ENCODE data around the gene CDK17. TPM values are rescaled to one million over a fixed set of nuclear protein-coding genes. Genes with fewer than 3 reads are reported as not detected.

The CDK17 gene
- total and polyA plus RNA-seq, 9 of the 15 experiments (the other 6 are each of a cell fraction or from before 2014, with no cell fraction given), result 4.8 to 39.3 (median 21.6) TPM

GRCh38 chr12:96327889-96328288 is 72.3 kb downstream of the CDK17 start:
- intact Hi-C loops (cut with micrococcal nuclease), result no loop called here
- H3K36me3 ChIP-seq (ENCODE audit: control insufficient read depth, insufficient read depth, low read length), result peaks cover 27% of the 10 kb centered on the region; the same call in 2 of the 3 replicates
- BruUV-seq (replicated peaks), result no TSS peak
- H3K4me1 ChIP-seq (replicated peaks in 1 of 2; ENCODE audit: control insufficient read depth in 2 of 2, insufficient read depth in 2 of 2, low read length in 2 of 2), result peaks cover 0 to 17% of the 10 kb centered on the region in 2 experiments; a peak in 3 of 5 replicates
- in situ Hi-C loops (cut with MboI), result no loop called here
- no peak overlapping the region for H3K27ac ChIP-seq (ENCODE audit: extremely low read depth, low read depth, low read length)
- no peak overlapping the region for H3K4me3 ChIP-seq
- TF ChIP-seq CC2D1A (IDR thresholded peaks at IDR 0.05) (no peak), MEIS2 (IDR thresholded peaks at IDR 0.05; ENCODE audit: partially characterized antibody) (peak; percentile 21)
- TF ChIP-seq, protein P1, sequence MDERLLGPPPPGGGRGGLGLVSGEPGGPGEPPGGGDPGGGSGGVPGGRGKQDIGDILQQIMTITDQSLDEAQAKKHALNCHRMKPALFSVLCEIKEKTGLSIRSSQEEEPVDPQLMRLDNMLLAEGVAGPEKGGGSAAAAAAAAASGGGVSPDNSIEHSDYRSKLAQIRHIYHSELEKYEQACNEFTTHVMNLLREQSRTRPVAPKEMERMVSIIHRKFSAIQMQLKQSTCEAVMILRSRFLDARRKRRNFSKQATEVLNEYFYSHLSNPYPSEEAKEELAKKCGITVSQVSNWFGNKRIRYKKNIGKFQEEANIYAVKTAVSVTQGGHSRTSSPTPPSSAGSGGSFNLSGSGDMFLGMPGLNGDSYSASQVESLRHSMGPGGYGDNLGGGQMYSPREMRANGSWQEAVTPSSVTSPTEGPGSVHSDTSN (CRISPR knock-in tag; IDR thresholded peaks at IDR 0.05; ENCODE audit: low read depth), result no peak
- TF ChIP-seq, protein P1 (tag; conservative IDR thresholded peaks at IDR 0.05; ENCODE audit: low read depth), result 0 out of 2 replicates have a peak, but pooled peaks have one; percentile 13
- TF ChIP-seq, protein P2, sequence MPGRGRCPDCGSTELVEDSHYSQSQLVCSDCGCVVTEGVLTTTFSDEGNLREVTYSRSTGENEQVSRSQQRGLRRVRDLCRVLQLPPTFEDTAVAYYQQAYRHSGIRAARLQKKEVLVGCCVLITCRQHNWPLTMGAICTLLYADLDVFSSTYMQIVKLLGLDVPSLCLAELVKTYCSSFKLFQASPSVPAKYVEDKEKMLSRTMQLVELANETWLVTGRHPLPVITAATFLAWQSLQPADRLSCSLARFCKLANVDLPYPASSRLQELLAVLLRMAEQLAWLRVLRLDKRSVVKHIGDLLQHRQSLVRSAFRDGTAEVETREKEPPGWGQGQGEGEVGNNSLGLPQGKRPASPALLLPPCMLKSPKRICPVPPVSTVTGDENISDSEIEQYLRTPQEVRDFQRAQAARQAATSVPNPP (IDR thresholded peaks at IDR 0.05; ENCODE audit: borderline replicate concordance, insufficient read depth, insufficient read length), result no peak
- TF ChIP-seq, protein P3, sequence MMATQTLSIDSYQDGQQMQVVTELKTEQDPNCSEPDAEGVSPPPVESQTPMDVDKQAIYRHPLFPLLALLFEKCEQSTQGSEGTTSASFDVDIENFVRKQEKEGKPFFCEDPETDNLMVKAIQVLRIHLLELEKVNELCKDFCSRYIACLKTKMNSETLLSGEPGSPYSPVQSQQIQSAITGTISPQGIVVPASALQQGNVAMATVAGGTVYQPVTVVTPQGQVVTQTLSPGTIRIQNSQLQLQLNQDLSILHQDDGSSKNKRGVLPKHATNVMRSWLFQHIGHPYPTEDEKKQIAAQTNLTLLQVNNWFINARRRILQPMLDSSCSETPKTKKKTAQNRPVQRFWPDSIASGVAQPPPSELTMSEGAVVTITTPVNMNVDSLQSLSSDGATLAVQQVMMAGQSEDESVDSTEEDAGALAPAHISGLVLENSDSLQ (IDR thresholded peaks at IDR 0.05), result 0 out of 2 replicates have a peak, but pooled peaks have one; percentile 32
- no peak for FAIRE-seq
- H3K27me3 ChIP-seq (ENCODE audit: control insufficient read depth in 2 of 2, insufficient read depth in 2 of 2, low read length in 2 of 2), result no peaks in the 10 kb centered on the region
- peak; percentile 48 for ATAC-seq
- POLR2A ChIA-PET, result interaction anchor here (1.1 kb wide), 1 partner anchor 10 kb away, joined by 4 read pairs; no protein-coding TSS in a partner anchor
- H3K4me2 ChIP-seq (ENCODE audit: insufficient read depth, low read length), result no peak overlapping the region
- no peaks in the 10 kb centered on the region for H4K20me1 ChIP-seq (replicated peaks; ENCODE audit: control insufficient read depth, insufficient read depth, low read length)
- no peaks in the 10 kb centered on the region for H3K9me1 ChIP-seq (ENCODE audit: control insufficient read depth, insufficient read depth, low read length)
- 21% methylated on average over 3 of the region's 3 CpGs for WGBS (ENCODE audit: insufficient coverage, low coverage, missing lambda C conversion rate)
- CTCF ChIA-PET (ENCODE audit: low intra/inter-chr PET ratio), result no interaction called here
- peaks cover 18% of the 10 kb centered on the region for H3K79me2 ChIP-seq (ENCODE audit: control insufficient read depth, insufficient read depth, low read length)
- H3K9me3 ChIP-seq (replicated peaks; ENCODE audit: control insufficient read depth, insufficient read depth, low read depth, low read length), result no peaks in the 10 kb centered on the region
- no peak overlapping the region for H2AFZ ChIP-seq (ENCODE audit: low read depth, low read length)
- DNase-seq (ENCODE audit: extremely low read depth in 1 of 4, low spot score in 3 of 4), result no peak
- no peak overlapping the region for H3K9ac ChIP-seq (ENCODE audit: insufficient read depth in 1 of 2, low read depth in 2 of 2, low read length in 2 of 2)

Measured in K562 (cell line).